HG03139 (cell line): Measurements from ENCODE around the gene DTWD2.
"Not testable (repeated sequence)": the region's sequence is repeated elsewhere in the genome, so short reads cannot be mapped to it uniquely, and the experiment has no call there.

ENCODE experiments used
- ATAC-seq: cut with Tn5 transposase; IDR thresholded peaks from one replicate; pipeline ENCODE4 v1.9.1; 2021; ENCODE audit not compliant: unreplicated experiment

DTWD2 gene

DNA sequence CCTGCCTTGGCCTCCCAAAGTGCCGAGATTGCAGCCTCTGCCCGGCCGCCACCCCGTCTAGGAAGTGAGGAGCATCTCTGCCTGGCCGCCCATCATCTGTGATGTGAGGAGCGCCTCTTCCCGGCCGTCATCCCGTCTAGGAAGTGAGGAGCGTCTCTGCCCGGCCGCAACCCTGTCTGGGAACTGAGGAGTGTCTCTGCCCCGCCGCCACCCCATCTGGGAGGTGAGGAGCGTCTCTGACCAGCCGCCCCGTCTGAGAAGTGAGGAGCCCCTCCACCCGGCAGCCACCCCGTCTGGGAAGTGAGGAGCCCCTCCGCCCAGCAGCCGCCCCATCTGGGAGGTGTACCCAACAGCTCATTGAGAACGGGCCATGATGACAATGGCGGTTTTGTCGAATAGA is 10.5 kb upstream of the DTWD2 start:
- not testable (repeated sequence) for ATAC-seq

DNA sequence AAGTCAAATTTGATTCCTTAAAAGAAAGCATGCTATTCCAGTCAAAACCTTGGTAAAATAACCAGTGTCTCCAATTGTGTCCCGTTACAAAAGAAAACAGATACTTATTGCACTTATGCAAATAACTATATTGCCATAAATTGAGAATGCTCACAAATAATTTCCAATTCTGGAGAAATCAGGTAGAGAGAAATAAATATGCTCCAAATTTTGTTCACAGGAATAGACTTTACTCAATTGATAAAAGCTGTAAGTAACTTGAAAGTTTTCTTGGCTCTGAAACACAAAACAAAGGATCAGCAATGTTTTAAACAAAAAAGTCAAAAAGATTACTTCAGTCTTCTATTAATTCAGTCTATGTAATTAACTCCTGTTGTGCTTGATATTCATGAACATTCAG is 7.8 kb upstream of the DTWD2 start:
- no peak for ATAC-seq

DNA sequence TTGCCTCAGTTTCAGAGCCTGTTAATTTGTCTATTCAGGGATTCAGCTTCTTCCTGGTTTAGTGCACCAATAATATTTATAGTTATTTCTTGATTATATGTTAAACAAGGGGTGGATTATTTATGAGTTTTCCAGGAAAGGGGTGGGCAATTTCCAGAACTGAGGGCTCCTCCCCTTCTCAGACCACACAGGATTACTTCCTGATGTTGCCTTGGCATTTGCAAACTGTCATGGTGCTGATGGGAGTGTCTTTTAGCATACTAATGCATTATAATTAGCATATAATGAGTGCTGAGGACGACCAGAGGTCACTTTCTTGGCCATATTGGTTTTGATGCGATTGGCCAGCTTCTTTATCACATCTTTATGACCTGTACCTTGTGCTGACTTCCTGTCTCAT is 6.2 kb upstream of the DTWD2 start:
- no peak for ATAC-seq

DNA sequence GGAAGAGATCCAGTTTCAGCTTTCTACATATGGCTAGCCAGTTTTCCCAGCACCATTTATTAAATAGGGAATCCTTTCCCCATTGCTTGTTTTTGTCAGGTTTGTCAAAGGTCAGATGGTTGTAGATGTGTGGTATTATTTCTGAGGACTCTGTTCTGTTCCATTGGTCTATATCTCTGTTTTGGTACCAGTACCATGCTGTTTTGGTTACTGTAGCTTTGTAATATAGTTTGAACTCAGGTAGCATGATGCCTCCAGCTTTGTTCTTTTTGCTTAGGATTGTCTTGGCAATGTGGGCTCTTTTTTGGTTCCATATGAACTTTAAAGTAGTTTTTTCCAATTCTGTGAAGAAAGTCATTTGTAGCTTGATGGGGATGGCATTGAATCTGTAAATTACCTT is 4.8 kb upstream of the DTWD2 start:
- ATAC-seq = not testable (repeated sequence)

DNA sequence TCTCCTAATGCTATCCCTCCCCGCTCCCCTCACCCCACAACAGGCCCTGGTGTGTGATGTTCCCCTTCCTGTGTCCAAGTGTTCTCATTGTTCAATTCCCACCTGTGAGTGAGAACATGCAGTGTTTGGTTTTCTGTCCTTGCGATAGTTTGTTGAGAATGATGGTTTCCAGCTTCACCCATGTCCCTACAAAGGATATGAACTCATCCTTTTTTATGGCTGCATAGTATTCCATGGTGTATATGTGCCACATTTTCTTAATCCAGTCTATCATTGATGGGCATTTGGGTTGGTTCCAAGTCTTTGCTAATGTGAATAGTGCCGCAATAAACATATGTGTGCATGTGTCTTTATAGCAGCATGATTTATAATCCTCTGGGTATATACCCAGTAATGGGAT is 3.7 kb upstream of the DTWD2 start:
- not testable (repeated sequence) for ATAC-seq

DNA sequence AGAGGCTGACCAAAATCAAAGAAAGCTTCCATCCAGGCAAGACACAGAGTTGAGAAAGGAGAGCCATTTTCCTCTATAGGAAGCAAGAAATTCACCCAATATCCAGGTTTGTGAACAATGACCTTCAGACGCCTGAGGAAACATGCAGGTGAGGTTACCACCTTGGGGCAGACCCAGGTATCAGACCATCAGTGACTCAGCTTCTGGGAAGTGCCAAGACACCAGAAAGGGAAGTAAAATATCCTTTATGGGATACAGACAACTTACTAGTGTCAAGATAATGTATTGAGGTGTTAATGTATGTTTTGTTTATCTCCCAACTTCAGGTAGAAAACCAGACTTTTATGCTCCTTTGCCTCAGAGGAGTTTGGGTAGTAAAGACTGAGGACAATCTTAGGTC is 2.2 kb upstream of the DTWD2 start:
- ATAC-seq = no peak

DNA sequence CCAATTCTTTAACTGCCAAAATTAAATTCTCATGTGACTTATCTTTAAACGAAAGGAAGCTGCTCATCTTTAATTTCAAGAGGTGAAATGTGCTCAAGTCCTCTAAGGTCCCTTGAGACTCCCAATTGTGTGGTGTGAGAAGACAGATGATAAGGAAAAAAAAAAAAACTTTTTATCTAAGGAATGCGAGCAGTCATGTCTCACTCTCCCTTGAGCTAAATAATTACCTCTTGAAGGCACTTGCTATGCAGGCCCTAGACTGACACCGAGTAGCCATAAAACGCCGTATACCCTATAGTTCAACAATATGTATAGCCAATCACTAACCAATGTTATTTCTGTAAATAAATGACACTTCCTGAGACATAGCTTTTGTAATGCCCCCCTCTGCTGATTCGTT is 1.5 kb upstream of the DTWD2 start:
- ATAC-seq = no peak

DNA sequence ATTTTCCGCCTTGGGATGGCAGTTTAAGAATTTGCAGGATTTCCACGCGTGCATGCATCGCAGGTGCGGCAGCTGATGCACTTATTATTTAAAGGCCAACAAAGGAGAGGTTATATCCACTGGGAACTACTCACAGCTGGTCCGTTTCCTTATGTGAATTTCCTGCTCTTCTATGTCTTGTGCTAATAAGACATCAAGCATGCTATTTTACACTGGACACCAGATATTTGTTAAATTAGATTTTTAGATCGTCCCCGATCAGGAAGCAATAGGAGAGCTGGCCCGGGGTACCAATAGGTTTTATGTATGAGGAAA is 476 bp upstream of the DTWD2 start:
- ATAC-seq = no peak

DNA sequence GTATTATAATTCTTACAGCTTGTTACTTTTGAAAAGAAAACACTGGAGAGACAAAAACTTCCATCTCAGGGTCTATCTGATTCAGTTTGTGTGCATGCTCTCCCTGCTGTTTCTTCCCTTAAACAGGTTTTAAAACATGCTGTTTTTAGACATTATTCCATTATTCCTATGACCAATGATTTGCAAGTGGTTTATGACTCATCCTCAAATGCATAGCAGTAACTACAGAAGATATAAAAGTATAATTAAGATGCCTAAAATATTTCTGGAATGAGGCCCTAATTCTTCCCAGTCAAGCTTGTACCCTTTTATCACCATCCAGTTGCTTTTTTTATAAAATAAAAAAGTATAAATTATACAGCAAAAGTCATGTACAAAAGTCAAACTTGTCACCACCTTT is 3.7 kb downstream of the DTWD2 start:
- ATAC-seq = no peak

DNA sequence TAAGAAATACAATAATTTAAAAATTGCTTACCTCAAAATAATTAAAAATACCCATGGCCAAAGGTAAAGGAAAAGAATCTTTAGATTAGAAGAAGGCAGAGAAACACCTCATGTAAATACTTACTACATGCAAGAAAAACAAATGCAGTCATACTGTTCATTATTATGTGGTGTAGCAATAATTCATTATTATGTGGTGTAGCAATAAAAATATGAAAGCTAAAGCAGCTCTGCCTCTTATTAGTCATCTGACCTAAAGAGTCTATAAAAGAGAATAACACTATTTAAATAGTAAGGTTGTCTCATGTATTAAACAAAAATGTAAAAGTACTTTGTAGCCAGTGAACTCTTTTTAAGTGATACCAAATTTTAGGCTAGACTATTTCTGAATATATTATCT is 6.6 kb downstream of the DTWD2 start:
- no peak for ATAC-seq

DNA sequence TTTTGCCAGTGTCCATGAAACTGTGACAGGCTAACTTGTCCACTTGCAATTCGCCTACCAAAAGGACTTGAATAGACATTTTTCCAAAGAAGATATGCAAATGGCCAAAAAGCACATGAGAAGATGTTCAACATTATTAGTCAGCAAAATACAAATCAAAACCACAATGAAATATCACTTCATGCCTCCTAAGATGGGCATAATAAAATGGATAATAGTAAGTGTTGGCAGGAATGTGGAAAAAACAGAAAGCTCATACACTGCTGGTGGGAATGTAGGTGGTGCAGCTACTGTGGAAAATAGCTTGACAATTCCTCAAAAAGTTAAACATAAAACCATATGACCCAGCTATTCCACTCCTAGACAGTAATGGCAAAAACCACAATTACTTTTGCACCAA is 7.9 kb downstream of the DTWD2 start:
- ATAC-seq = no peak

DNA sequence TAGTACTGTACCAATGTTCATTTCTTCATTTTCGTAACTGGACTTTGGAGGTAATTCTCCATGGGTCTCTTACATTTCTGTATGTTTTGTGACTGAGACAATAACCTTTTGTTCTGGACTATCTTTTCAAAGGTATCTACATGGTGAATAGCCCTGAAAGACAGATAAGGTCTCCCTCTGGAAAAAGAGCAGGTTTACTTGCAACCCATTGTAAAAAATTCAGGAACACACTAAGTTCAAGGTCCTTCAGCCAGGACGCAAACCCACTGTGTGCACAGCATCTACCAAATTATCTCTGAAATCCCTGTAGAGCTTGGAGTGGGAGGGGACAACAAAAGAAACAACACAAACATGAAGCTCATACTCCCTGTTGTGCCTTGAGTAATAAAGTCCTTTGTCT is 8.3 kb downstream of the DTWD2 start:
- no peak for ATAC-seq

DNA sequence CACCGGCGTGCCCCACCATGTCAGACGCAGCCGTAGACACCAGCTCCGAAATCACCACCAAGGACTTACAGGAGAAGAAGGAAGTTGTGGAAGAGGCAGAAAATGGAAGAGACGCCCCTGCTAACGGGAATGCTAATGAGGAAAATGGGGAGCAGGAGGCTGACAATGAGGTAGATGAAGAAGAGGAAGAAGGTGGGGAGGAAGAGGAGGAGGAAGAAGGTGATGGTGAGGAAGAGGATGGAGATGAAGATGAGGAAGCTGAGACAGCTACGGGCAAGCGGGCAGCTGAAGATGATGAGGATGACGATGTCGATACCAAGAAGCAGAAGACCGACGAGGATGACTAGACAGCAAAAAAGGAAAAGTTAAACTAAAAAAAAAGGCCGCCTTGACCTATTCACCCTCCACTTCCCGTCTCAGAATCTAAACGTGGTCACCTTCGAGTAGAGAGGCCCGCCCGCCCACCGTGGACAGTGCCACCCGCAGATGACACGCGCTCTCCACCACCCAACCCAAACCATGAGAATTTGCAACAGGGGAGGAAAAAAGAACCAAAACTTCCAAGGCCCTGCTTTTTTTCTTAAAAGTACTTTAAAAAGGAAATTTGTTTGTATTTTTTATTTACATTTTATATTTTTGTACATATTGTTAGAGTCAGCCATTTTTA is 14.4 kb downstream of the DTWD2 start:
- not testable (repeated sequence) for ATAC-seq

DNA sequence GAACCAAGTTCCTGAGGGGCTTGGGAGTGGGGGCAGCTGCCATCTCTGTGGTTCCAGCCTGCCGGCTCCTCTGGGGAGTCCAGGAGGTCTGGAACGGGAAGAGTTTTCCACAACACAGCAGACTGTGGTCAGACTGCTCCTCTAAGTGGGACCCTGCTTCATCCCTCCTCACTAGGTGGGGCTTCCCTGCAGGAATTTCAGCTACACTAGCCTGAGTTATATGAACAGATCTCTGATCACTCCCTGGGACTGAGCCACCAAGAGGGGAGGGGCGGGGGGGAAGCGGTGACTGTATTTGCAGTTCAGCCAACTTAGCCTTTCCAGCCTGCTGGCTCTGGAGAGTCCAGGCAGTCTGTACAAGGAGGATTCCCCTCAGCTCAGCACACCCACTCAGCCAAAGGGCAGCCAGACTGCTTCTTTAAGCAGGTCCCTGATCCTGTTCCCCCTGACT is 19.4 kb downstream of the DTWD2 start:
- no peak for ATAC-seq

DNA sequence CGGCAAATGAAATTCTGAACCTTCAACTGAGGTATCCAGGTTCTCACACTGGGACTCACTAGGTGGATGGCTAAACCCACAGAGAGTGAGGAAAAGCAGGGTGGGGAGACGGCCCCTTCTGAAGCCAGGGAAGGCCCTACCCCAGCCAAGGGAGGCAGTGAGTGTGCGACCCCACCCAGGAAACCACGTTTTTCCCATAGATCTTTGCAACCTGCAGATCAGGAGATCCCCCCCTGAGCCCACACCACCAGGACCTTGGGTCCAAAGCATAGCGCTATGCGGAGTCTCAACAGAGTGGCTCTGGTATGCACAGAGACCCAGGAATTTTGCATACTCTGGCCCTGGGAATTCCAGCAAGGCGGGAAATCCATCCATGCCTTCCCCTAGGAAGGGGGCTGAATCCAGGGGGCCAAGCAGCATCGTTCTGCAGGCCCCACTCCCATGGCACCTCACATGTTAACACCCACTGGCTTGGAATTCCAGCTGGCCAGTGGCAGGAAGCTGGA is 19.9 kb downstream of the DTWD2 start:
- no peak for ATAC-seq

DNA sequence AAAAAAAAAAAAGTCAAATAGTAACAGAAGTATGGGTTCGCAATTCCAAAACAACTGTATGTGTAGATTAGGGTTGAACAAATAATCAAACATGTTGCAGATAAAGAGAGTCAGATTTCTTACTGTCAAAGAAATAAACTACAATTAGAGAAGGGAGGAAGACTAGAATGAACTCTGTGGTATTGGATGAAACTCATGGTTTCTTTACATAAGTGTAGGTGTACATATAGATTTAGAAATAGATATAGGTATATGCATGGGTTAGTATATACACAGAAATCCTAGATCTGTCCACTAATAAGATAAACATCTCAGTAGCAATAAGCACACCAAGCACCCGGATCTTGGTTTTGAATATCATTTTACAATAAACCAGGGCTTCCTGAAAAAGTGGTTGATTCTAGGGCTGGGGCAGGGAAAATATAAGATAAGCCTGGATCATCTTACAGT is 21.3 kb downstream of the DTWD2 start:
- ATAC-seq = no peak

DNA sequence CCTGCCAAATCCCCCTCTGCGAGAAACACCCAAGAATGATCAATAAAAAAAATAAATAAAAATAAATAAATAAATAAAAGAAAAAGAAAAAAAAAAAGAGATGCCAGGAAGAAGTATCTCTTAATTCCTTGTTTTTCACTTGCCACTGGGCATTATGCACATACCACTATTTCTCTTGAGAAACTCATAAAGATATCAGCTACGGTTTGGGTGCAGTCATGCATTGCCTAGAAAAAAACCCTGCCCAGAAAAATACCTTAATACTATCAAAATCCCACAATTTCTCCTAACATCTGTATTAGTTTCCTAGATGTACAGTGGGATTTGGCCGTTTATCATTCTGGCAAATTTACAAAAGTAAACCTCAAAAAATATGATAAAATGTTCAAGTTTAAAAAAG is 22.5 kb downstream of the DTWD2 start:
- ATAC-seq = no peak

DNA sequence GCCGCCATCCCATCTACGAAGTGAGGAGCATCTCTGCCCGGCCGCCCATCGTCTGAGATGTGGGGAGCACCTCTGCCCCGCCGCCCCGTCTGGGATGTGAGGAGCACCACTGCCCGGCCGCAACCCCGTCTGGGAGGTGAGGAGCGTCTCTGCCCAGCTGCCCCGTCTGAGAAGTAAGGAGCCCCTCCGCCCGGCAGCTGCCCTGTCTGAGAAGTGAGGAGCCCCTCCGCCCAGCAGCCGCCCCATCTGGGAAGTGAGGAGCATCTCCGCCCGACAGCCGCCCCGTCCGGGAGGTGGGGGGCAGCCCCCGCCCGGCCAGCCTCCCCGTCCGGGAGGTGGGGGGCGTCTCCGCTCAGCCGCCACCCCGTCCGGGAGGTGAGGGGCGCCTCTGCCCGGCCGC is 23.4 kb downstream of the DTWD2 start:
- not testable (repeated sequence) for ATAC-seq

DNA sequence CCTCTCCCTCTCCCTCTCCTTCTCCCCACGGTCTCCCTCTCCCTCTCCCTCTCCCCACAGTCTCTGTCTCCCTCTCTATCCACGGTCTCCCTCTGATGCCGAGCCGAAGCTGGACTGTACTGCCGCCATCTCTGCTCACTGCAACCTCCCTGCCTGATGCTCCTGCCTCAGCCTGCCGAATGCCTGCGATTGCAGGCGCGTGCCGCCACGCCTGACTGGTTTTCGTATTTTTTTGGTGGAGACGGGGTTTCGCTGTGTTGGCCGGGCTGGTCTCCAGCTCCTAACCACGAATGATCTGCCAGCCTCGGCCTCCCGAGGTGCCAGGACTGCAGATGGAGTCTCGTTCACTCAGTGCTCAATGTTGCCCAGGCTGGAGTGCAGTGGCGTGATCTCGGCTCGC is 24.0 kb downstream of the DTWD2 start:
- not testable (repeated sequence) for ATAC-seq

DNA sequence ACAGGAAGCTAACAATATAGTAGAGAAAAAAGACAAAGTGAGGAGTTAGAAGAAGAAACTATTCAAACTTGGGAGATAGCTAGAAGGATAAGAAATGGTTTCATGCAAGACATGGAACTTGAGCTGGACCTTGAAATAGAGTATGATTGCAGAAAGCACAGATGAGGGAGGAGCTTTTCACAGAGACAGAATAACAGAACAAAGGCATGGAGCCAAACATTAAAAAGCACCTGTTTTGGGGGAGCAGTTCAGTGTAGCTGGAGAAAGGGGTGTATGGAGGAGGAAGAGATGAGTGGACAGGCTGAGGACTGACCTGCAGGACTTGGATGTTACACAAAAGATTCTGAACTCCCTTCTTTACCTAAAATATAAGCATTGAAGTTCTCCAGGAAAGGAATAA is 25.2 kb downstream of the DTWD2 start:
- no peak for ATAC-seq

DNA sequence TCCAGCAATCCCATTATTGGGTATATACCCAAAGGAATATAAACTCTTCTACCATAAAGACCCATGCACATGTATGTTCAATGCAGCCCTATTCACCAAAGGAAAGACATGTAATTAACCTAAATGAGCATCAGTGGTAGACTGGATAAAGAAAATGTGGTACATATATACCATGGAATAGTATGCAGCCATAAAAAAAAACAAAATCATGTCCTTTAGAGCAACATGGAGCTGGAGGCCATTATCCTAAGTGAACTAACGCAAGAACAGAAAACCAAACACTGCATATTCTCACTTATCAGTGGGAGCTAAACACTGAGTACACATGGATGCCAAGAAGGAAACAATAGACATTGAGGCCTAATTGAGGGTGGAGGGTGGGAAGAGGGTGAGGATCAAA is 27.8 kb downstream of the DTWD2 start:
- ATAC-seq = no peak

DNA sequence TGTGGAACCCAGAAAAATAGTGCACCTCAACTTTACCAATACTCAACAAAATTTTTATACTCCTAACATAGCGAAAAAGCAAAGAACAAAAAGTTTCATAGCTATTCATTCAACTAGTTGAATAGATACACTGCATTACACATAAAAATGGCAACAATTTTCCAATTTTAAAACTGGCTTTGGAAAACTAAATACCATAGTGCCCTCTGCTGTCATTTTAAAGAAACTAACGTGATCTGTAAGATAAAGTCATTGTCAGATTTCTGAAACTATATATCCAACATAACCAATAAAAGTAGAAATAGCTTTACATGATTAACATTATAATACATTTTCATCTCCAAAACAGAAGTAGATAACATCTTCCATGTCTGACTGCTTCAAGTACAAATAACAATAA is 31.6 kb downstream of the DTWD2 start:
- ATAC-seq = no peak

DNA sequence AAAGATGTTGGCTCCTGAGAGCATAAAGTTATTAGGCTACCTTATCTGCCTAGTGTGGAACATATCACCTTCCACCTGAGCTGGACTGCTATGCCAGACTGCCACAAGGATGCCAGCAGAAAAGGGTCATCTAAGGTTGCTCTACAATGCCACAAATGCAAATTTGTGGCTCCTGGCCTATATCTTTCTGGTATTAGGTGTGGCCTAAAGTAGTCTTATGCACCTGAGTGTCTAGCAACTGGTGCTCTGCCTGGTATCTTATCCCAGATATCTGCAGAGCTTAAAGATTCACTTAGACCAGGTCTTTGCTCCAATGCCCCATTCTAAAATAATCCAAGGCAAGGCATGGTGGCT is 34.7 kb downstream of the DTWD2 start:
- ATAC-seq = no peak
